K562 (cell line): Measurements from ENCODE around the gene ZNF106. TPM values are rescaled to one million over a fixed set of nuclear protein-coding genes. Genes with fewer than 3 reads are reported as not detected.

Source experiments
- BRF1 ChIP-seq: IDR thresholded peaks from 3 replicates; pipeline ENCODE4 v1.6.1; 2011; ENCODE audit warnings: borderline replicate concordance, mild to moderate bottlenecking; ENCODE audit not compliant: insufficient read length; ENCODE audit errors: extremely low read depth
- CREBBP ChIP-seq: IDR thresholded peaks from one replicate; pipeline ENCODE4 v1.6.1; 2012; ENCODE audit warnings: low read depth, mild to moderate bottlenecking, control low read depth, inconsistent platforms, low read length
- EHMT2 ChIP-seq: fragments of 450-650 bp; IDR thresholded peaks from 2 replicates; pipeline ENCODE4 v1.6.1; 2018; ENCODE audit warnings: antibody characterized with exemption
- HDAC1 ChIP-seq, 2 experiments: fragments of 450-650 bp; IDR thresholded peaks; 2 replicates each; pipeline ENCODE4 v1.6.1; 2016 to 2017; ENCODE audit warnings: inconsistent platforms in 1 of 2, mild to moderate bottlenecking in 1 of 2, moderate library complexity in 1 of 2
- NR0B1 ChIP-seq: fragments of 450-650 bp; IDR thresholded peaks from one replicate; pipeline ENCODE4 v1.6.1; 2018; ENCODE audit warnings: mild to moderate bottlenecking, moderate library complexity; ENCODE audit not compliant: partially characterized antibody
- NR2C2 ChIP-seq, 2 experiments: fragments of 200-800 bp in 1 of 2; sonication (Bioruptor generic) in 1 of 2; sonication (generic) in 1 of 2; formaldehyde crosslinking in 1 of 2; IDR thresholded peaks; 2 replicates each; pipeline versions ENCODE4 v1.6.1 to v1.8.0; 2016 to 2022; ENCODE audit warnings: mild to moderate bottlenecking in 1 of 2, missing compliant biosample characterization in 1 of 2, missing genetic modification characterization in 1 of 2, missing genetic modification reagents in 1 of 2
- SLC30A9 ChIP-seq: fragments of 250-450 bp; sonication (Bioruptor Pico); IDR thresholded peaks from 2 replicates; pipeline ENCODE4 v1.8.0; 2022; ENCODE audit warnings: mild to moderate bottlenecking, moderate library complexity
- TEAD4 ChIP-seq, 2 experiments: sonication (generic) in 1 of 2; formaldehyde crosslinking in 1 of 2; IDR thresholded peaks; 2 replicates each; pipeline versions ENCODE4 v1.6.1 to v1.8.0; 2012 to 2022; ENCODE audit warnings: borderline replicate concordance in 1 of 2, inconsistent platforms in 1 of 2, low read length in 1 of 2, mild to moderate bottlenecking in 1 of 2, missing genetic modification reagents in 1 of 2
- ZBTB40 ChIP-seq, 2 experiments: fragments of 450-650 bp in 1 of 2; sonication (generic) in 1 of 2; formaldehyde crosslinking in 1 of 2; IDR thresholded peaks; 2 replicates each; pipeline versions ENCODE4 v1.7.1 to v1.9.0; 2016 to 2022; ENCODE audit warnings: inconsistent platforms in 1 of 2, mild to moderate bottlenecking in 1 of 2, missing genetic modification reagents in 1 of 2
- ZNF324 ChIP-seq: fragments of 250-450 bp; sonication (Bioruptor Pico); IDR thresholded peaks from 2 replicates; pipeline ENCODE4 v1.4.0; 2020; ENCODE audit warnings: mild to moderate bottlenecking
- ZNF695 ChIP-seq: fragments of 450-650 bp; formaldehyde crosslinking; IDR thresholded peaks from 2 replicates; pipeline ENCODE4 v1.4.0; 2020; ENCODE audit warnings: mild to moderate bottlenecking, moderate library complexity
- polyA plus RNA-seq, 8 experiments: library from polyadenylated mRNA; depleted of rRNA in 4 of 8; stranded (reverse) in 5 of 8; unstranded in 3 of 8; fragments of >200 nt; fragmentation: Nextera tagmentation in 2 of 8; fragmentation: Illumina TruSeq in 1 of 8; extraction: Ambion mirVana in 2 of 8; extraction: Trizol in 1 of 8; gene quantifications; 2 replicates each; pipeline versions ENCODE4 v1.2.1 to v1.2.3, GENCODE V29; 2011 to 2014; ENCODE audit warnings: inconsistent platforms in 1 of 8, missing spikeins in 1 of 8
- total RNA-seq, 7 experiments: library from RNA; depleted of rRNA in 6 of 7; stranded (reverse); fragments of >200 nt in 6 of 7; fragmentation: Illumina TruSeq in 2 of 7; extraction: Trizol in 2 of 7; gene quantifications; 2 replicates each; pipeline versions ENCODE4 v1.2.1 to v1.2.3, GENCODE V29; 2011 to 2021; ENCODE audit warnings: low replicate concordance in 1 of 7

ZNF106 gene
- total and polyA plus RNA-seq, 9 of the 15 experiments (the other 6 are each of a cell fraction or from before 2014, with no cell fraction given): 14.4 to 55.3 (median 33.7) TPM

- TF ChIP-seq ZBTB40 (IDR thresholded peaks at IDR 0.05): peak; percentile 80
- no peak for TF ChIP-seq ZBTB40 (CRISPR knock-in tag; IDR thresholded peaks at IDR 0.05)
- no peak for TF ChIP-seq NR0B1
- no peak for TF ChIP-seq HDAC1 (IDR thresholded peaks at IDR 0.05)
- TF ChIP-seq CREBBP: no peak
- TF ChIP-seq BRF1: no peak
- peak; percentile 63; the same call in 1 of the 2 replicates for TF ChIP-seq EHMT2
- TF ChIP-seq TEAD4 (IDR thresholded peaks at IDR 0.05; ENCODE audit: low read length): no peak
- no peak for TF ChIP-seq TEAD4 (CRISPR knock-in tag; IDR thresholded peaks at IDR 0.05; ENCODE audit: borderline replicate concordance)
- TF ChIP-seq SLC30A9 (CRISPR knock-in tag): no peak
- no peak for TF ChIP-seq ZNF695
- no peak for TF ChIP-seq NR2C2 (CRISPR knock-in tag; IDR thresholded peaks at IDR 0.05)
- peak; percentile 75 for TF ChIP-seq NR2C2 (tag; IDR thresholded peaks at IDR 0.05)
- no peak for TF ChIP-seq ZNF324 (CRISPR knock-in tag)
Measured at GRCh38 chr15:42401544-42402454, 89.1 kb downstream of the ZNF106 start (continued).
